ENCODE measurements around the gene EZH2. TPM values are rescaled to one million over a fixed set of nuclear protein-coding genes. Genes with fewer than 3 reads are reported as not detected.

EZH2 gene
- total and polyA plus RNA-seq, 9 donors, result 2.5 to 5.6 (median 4.0) TPM

DNA sequence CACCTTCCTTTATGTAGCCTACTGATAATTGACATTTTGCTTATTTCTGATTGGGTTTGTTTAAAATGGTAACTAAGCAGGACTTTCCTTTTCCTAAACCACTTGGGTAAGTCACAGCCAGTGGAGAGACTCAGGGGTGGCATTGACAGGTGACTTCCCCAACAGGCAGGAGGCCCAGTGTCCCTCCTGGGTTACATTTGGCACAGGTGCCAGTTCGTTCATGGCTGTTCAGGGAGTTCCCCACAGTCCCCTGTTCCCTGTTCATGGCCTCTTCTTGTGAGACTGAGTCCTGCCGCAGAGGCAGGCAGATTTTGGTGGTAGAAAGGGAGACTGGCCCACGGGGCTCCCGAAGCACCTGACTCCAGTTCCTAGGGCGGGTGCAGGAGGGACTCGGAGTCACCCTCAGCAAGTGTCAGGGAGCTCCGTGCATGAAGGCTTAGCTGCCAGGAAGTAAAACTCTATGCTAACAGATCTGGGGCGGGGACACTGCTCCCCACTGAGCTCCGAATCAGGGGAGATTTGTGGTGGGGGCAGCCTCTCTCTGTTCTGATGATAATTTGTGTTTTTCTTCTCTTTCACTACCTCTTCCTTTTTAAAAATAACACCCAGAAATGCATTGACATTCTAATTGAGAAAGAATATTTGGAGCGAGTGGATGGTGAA lies 84.1 kb downstream of the EZH2 start:
- H3K4me1 ChIP-seq (ENCODE audit: insufficient read depth), result no peaks in the 10 kb centered on the region
- H3K27ac ChIP-seq, result no peak overlapping the region
- no peaks in the 10 kb centered on the region for H3K36me3 ChIP-seq
- no peak overlapping the region for H3K4me3 ChIP-seq
- no peaks in the 10 kb centered on the region for H3K9me3 ChIP-seq
- no peak for DNase-seq
- TF ChIP-seq, protein P1, sequence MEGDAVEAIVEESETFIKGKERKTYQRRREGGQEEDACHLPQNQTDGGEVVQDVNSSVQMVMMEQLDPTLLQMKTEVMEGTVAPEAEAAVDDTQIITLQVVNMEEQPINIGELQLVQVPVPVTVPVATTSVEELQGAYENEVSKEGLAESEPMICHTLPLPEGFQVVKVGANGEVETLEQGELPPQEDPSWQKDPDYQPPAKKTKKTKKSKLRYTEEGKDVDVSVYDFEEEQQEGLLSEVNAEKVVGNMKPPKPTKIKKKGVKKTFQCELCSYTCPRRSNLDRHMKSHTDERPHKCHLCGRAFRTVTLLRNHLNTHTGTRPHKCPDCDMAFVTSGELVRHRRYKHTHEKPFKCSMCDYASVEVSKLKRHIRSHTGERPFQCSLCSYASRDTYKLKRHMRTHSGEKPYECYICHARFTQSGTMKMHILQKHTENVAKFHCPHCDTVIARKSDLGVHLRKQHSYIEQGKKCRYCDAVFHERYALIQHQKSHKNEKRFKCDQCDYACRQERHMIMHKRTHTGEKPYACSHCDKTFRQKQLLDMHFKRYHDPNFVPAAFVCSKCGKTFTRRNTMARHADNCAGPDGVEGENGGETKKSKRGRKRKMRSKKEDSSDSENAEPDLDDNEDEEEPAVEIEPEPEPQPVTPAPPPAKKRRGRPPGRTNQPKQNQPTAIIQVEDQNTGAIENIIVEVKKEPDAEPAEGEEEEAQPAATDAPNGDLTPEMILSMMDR (IDR thresholded peaks at IDR 0.05), result no peak
- TF ChIP-seq POLR2A (IDR thresholded peaks at IDR 0.05) (no peak), EP300 (IDR thresholded peaks at IDR 0.05) (no peak)
- intact Hi-C loops (cut with DNase I), result no loop called here
- no peaks in the 10 kb centered on the region for H3K27me3 ChIP-seq
- WGBS, 3 donors, result 70 to 73% (median 72%) methylated on average over 10 of the region's 10 CpGs

DNA sequence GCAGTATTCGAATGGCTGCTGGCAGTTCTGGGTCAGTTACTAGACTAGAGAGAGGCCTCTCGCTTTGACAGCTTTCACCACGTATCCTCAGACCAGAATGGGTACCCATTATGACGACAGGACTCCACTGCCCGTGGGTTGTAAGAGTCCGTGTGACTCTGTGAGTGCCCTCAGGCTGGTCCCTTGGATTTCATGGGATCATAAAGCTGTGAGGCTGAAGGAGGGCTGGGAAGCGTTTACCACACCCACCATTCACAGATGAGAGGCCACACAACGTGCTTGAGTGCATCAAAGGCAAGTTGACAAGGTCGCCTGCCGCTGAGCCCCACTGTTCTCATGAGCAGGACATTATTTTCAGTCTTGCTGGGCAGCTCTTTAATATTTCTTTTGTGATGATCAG lies 87.2 kb downstream of the EZH2 start:
- Histone ChIP-seq H3K4me1 (ENCODE audit: insufficient read depth) (no peaks in the 10 kb centered on the region), H3K27me3 (no peaks in the 10 kb centered on the region), H3K4me3 (no peak overlapping the region), H3K36me3 (no peaks in the 10 kb centered on the region), H3K27ac (no peak overlapping the region), H3K9me3 (peaks cover 0 to 2% of the 10 kb centered on the region in 2 donors)
- DNase-seq, result no peak
- intact Hi-C loops (cut with DNase I), result no loop called here
- TF ChIP-seq, protein P1 (IDR thresholded peaks at IDR 0.05), result no peak
- no peak for TF ChIP-seq EP300 (IDR thresholded peaks at IDR 0.05)
- TF ChIP-seq POLR2A (IDR thresholded peaks at IDR 0.05), result no peak
- WGBS, 3 donors, result 86 to 89% (median 88%) methylated on average over 10 of the region's 10 CpGs

DNA sequence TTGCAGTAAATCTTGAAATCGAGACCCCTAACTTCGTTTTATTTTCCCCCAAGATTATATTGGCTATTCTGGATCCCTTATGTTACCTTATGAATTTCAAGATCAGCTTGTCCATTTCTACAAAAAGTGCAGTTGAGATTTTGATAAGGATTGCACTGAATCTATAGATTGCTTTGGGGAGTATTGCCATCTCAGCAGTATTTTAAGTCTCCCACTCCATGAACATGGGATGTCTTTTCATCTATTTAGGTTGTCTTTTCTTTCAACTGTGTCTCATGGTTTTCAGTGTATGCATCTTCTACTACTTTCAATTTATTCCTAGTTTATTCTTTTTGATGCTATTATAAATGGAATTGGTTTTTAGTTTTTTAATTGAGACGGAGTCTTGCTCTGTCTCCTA lies 89.6 kb downstream of the EZH2 start:
- intact Hi-C loops (cut with DNase I), result no loop called here
- 98 to 99% (median 99%) methylated on average over 3 of the region's 3 CpGs for WGBS, 3 donors
- Histone ChIP-seq H3K4me3 (no peak overlapping the region), H3K27me3 (no peaks in the 10 kb centered on the region), H3K4me1 (ENCODE audit: insufficient read depth) (no peaks in the 10 kb centered on the region), H3K9me3 (peaks cover 0 to 2% of the 10 kb centered on the region in 2 donors), H3K36me3 (no peaks in the 10 kb centered on the region), H3K27ac (no peak overlapping the region)
- no peak for DNase-seq
- TF ChIP-seq POLR2A (IDR thresholded peaks at IDR 0.05) (no peak), EP300 (IDR thresholded peaks at IDR 0.05) (no peak)
- TF ChIP-seq, protein P1 (IDR thresholded peaks at IDR 0.05), result no peak

DNA sequence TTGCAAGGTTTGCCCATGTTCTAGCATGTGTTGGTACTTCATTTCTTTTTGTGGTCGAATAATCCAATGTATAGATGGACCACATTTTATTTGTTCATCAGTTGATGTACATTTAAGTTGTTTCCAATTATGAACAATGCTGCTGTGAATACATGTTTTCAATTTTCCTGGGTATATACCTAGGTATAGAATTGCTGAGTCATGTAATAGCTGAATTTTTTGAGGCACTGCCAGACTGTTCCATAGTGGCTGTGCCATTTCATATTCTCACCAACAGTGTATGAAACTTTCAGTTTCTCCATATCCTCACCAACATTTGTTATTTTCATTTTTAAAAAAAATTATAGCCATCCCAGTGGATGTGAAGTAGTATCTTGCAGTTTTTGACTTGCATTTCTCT lies 90.5 kb downstream of the EZH2 start:
- TF ChIP-seq EP300 (IDR thresholded peaks at IDR 0.05) (no peak), POLR2A (IDR thresholded peaks at IDR 0.05) (no peak)
- TF ChIP-seq, protein P1 (IDR thresholded peaks at IDR 0.05), result no peak
- intact Hi-C loops (cut with DNase I), result no loop called here
- no peaks in the 10 kb centered on the region for H3K27me3 ChIP-seq
- H3K27ac ChIP-seq, result no peak overlapping the region
- WGBS, 3 donors, result 91 to 100% (median 100%) methylated on average over 1 of the region's 1 CpG
- no peaks in the 10 kb centered on the region for H3K4me1 ChIP-seq (ENCODE audit: insufficient read depth)
- H3K4me3 ChIP-seq, result no peak overlapping the region
- DNase-seq, result no peak
- H3K36me3 ChIP-seq, result no peaks in the 10 kb centered on the region
- H3K9me3 ChIP-seq, result peaks cover 0 to 2% of the 10 kb centered on the region in 2 donors

Data from ovary (tissue), 9 donors.